GM10248 (cell line): Measurements from ENCODE around the gene PGBD5.

Source experiments
- CTCF ChIA-PET: fragments of 300-600 bp; sonication (Branson Sonifier 250); formaldehyde crosslinking; extraction: SDS; loops from one replicate; lab custom pipeline; 2021; ENCODE audit warnings: antibody characterized with exemption; lab: Yijun Ruan, JAX
- POLR2A ChIA-PET: fragments of 350-650 bp; sonication (Branson Sonifier 250); formaldehyde crosslinking; extraction: SDS; loops from one replicate; lab custom pipeline; 2020; ENCODE audit warnings: antibody characterized with exemption; lab: Yijun Ruan, JAX
- DNase-seq: peaks from one replicate; pipeline ENCODE4 v3.0.0; 2012; ENCODE audit errors: extremely low spot score
- TF ChIP-seq, protein P1 (sequence below): IDR thresholded peaks from 2 replicates; pipeline ENCODE4 v1.5.1; 2012; ENCODE audit warnings: mild to moderate bottlenecking, low read depth; ENCODE audit errors: extremely low read depth, missing control alignments, control extremely low read depth

PGBD5 gene

DNA sequence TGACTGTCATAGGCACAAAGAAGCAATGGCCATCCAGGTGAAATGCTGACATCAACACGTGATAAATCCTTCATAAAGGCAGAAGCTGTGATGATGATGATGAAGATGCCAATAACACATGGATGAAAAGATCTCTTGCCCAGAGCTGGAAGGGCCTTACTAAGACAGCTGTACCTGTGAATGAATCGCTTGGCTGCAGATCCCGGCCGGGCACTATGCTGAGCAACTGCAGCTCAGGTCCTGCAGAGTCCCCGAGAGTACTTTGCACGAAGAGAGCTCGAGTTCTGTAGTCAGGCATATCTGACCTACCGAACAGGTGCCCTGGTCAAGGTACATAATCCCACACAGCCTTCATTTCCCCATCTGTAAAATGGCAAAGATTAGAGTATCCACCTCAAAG, 48.8 kb downstream of the PGBD5 start:
- ChIA-PET CTCF (interaction anchor here (1.6 kb wide), 1 partner anchor 8 kb away, joined by 4 read pairs; no protein-coding TSS in a partner anchor), POLR2A (no interaction called here)
- no peak for DNase-seq
- TF ChIP-seq, protein P1, sequence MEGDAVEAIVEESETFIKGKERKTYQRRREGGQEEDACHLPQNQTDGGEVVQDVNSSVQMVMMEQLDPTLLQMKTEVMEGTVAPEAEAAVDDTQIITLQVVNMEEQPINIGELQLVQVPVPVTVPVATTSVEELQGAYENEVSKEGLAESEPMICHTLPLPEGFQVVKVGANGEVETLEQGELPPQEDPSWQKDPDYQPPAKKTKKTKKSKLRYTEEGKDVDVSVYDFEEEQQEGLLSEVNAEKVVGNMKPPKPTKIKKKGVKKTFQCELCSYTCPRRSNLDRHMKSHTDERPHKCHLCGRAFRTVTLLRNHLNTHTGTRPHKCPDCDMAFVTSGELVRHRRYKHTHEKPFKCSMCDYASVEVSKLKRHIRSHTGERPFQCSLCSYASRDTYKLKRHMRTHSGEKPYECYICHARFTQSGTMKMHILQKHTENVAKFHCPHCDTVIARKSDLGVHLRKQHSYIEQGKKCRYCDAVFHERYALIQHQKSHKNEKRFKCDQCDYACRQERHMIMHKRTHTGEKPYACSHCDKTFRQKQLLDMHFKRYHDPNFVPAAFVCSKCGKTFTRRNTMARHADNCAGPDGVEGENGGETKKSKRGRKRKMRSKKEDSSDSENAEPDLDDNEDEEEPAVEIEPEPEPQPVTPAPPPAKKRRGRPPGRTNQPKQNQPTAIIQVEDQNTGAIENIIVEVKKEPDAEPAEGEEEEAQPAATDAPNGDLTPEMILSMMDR = no peak

DNA sequence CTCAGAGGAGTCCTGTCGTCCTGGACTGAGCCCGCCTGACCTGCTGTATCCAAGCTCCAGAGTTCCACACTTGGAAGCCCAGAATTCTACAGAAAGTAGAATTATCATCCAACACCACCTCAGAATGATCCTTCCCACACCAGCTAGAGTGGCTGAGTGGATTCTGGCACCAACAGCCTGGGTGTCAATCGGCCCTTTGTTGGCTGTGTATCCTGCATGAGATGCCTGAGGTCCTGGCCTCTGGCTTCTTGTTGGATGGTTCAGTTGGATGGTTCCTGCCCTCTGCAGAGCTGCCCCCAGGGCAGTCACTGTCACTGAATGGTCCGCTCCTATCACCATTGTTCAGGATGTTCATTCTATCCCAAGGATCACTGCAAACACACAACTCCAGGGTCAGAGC, 49.8 kb downstream of the PGBD5 start:
- TF ChIP-seq, protein P1 = no peak
- DNase-seq = no peak
- POLR2A ChIA-PET = no interaction called here
- CTCF ChIA-PET = no interaction called here

DNA sequence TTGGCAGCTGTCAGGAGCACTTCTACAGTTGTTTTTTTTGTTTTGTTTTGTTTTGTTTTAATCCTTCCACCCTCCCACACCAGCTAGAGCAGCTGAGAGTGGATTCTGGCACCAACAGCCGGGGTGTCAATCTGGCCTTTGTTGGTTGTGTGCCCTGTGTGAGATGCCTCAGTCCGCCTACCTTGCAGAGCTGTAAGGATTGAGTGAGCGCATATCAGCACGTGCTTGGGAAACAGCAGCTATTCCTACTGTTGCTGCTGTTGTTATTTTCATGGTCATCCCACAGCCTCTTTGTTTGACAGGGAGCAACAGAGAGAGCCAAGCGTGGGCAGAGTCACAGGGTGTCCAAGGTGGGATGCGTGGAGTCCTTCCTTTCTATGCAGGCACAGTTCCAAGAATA, 50.4 kb downstream of the PGBD5 start:
- TF ChIP-seq, protein P1 = no peak
- DNase-seq = no peak
- CTCF ChIA-PET = interaction anchor here (0.6 kb wide), 1 partner anchor 14 kb away, joined by 3 read pairs; no protein-coding TSS in a partner anchor
- POLR2A ChIA-PET = no interaction called here

DNA sequence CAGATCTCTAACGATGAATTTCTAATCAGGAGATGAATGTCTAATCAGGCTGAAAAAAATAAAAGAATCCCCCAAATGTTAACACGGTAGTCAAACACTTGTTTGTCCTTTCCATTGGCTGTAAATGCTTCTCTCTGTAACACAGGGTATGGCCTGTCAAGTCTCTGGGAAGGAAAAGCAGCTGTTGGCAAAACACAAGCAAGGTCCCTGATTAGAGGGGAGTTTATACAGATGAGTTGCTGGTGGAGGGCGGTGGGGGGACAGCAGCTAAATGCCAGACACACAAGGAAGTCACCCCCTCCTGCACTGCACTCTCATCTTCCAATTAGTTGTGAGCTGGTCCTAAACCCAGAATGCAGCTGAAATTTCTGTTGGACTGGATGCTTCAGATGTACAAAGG, 51.0 kb downstream of the PGBD5 start:
- POLR2A ChIA-PET = no interaction called here
- DNase-seq = no peak
- TF ChIP-seq, protein P1 = no peak
- CTCF ChIA-PET = interaction anchor here (0.6 kb wide), 1 partner anchor 14 kb away, joined by 3 read pairs; no protein-coding TSS in a partner anchor

DNA sequence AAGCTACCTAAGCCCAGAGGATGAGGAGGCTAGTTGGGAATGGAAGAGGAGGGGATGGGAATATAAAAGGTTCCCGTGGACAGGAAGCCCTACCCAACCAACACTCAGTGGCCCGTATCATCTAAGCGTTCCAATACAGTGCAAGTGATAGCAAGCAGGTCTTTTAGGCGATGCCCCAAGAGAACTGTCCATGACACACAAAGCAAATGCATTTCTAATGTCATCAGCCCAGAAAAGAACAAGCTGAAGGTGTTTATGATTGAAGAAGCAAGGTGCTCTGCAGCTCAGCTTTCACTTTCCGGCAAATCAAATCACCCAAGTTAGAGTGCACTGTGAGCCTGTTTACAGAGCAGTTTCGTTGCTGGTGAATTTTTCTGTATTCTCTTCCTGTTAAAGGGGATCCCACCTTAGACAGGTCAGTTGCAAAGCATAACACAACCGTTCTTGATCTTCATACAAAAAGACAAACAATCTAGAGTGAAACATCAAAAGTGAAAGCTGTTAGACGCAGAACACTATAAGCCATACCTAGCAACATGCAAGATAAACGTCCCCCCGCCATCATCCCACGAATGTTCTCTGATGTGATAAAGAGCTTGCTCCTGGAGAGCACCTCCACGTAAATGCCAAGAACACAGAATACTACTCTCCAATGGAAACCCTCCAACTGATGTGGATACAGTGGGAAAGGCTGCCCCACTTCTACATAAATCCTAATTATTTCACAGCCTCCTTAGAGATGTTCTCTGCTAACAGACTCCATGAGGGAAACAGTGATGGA, 54.0 kb downstream of the PGBD5 start:
- TF ChIP-seq, protein P1 = no peak
- DNase-seq = no peak
- CTCF ChIA-PET = interaction anchor here (0.9 kb wide), 1 partner anchor 682 kb away, joined by 3 read pairs; no protein-coding TSS in a partner anchor
- POLR2A ChIA-PET = interaction anchor here (0.6 kb wide), 1 partner anchor 86 kb away, joined by 4 read pairs; no protein-coding TSS in a partner anchor

DNA sequence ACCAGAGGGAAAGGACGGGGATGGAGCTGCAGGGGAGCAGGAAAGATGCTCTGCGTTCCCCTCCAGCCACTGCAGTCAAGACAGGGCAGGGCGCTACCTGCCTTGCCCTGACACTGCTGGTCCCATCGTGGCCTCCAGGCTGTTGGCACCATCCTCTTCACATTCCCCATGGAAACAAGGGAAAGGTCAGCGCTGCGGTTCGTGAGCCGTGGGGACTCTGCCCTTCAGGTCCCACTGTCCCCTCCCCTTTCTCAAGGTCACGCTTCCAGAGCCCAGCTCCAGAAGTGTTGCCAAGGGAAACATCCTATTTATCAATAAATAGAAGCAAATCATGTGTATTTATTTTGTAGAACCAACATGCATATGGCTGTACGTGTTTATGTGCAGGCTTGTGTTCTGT, 56.0 kb downstream of the PGBD5 start:
- DNase-seq = no peak
- TF ChIP-seq, protein P1 = no peak
- ChIA-PET CTCF (no interaction called here), POLR2A (no interaction called here)
